Uterus (tissue), 2 donors: ENCODE data around the gene PANX2.
"Not testable (repeated sequence)": the region's sequence is repeated elsewhere in the genome, so short reads cannot be mapped to it uniquely, and the experiment has no call there.

Experiments used
- POLR2A ChIP-seq, 2 donors: fragments of 450-650 bp; IDR thresholded peaks; one replicate each; pipeline ENCODE4 v1.6.1; 2016; ENCODE audit warnings: antibody characterized with exemption in 2 of 2, mild to moderate bottlenecking in 1 of 2, moderate library complexity in 1 of 2
- TF ChIP-seq, protein P1 (sequence below), 4 experiments: fragments of 200-600 bp in 2 of 4; fragments of 450-650 bp in 2 of 4; sonication (generic) in 2 of 4; IDR thresholded peaks; one replicate each; pipeline ENCODE4 v1.5.1; 2016 to 2019; ENCODE audit warnings: antibody characterized with exemption in 4 of 4, mild to moderate bottlenecking in 2 of 4, moderate library complexity in 1 of 4

DNA sequence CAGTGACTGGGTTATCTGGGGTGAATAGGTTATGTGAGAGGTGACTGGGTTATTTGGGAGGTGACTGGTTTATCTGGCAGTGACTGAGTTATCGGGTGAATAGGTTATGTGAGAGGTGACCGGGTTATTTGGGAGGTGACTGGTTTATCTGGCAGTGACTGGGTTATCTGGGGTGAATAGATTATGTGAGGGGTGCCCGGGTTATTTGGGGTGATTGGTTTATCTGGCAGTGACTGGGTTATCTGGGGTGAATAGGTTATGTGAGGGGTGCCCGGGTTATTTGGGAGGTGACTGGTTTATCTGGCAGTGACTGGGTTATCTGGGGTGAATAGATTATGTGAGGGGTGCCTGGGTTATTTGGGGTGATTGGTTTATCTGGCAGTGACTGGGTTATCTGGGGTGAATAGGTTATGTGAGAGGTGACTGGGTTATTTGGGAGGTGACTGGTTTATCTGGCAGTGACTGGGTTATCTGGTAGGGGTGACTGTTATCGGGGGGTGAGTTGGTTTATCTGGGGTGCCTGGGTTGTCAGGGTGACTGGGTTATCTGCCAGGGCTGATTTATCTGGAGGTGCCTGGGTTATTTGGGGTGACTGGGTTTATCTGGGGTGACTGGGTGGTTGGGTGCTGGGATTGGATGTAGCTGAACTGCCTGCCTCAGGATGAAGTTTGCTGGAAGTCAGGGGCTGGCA lies 1.9 kb upstream of the PANX2 start:
- TF ChIP-seq, protein P1, sequence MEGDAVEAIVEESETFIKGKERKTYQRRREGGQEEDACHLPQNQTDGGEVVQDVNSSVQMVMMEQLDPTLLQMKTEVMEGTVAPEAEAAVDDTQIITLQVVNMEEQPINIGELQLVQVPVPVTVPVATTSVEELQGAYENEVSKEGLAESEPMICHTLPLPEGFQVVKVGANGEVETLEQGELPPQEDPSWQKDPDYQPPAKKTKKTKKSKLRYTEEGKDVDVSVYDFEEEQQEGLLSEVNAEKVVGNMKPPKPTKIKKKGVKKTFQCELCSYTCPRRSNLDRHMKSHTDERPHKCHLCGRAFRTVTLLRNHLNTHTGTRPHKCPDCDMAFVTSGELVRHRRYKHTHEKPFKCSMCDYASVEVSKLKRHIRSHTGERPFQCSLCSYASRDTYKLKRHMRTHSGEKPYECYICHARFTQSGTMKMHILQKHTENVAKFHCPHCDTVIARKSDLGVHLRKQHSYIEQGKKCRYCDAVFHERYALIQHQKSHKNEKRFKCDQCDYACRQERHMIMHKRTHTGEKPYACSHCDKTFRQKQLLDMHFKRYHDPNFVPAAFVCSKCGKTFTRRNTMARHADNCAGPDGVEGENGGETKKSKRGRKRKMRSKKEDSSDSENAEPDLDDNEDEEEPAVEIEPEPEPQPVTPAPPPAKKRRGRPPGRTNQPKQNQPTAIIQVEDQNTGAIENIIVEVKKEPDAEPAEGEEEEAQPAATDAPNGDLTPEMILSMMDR (IDR thresholded peaks at IDR 0.05) = not testable (repeated sequence)
- TF ChIP-seq POLR2A (IDR thresholded peaks at IDR 0.05) = not testable (repeated sequence)
